GM19324 (cell line): Measurements from ENCODE around the gene VSTM2B.

Source experiments
- ATAC-seq: cut with Tn5 transposase; IDR thresholded peaks from one replicate; pipeline ENCODE4 v1.9.1; 2021; ENCODE audit warnings: mild to moderate bottlenecking, moderate library complexity; ENCODE audit not compliant: unreplicated experiment, low FRiP score

The VSTM2B gene

DNA sequence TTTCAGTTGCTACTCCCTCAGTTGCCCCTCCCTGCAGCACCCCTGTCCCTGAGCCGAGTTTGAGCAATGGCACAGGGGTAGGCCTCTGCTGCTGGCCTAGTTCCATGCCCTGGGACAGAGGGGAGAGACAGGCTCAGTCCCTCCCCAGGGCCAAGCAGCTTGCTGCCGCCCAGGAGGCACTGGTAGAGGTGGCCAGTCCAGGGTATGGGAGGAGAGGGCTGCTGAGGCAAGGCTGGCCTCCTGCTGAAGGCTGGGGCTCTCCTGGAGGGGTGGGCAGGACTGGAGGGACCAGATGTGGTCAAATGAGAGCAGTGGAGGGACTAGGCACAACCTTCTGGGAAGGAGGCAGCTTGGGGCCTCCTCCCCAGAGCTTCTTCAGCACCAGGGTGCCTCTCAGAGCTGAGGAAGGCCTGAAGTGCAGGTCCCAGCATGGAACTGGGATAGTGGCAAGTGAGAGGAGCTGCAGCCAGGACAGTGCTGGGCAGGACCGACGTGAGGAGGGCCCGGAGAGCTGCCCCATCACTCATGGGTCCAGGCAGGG, 29.8 kb upstream of the VSTM2B start:
- ATAC-seq: no peak

DNA sequence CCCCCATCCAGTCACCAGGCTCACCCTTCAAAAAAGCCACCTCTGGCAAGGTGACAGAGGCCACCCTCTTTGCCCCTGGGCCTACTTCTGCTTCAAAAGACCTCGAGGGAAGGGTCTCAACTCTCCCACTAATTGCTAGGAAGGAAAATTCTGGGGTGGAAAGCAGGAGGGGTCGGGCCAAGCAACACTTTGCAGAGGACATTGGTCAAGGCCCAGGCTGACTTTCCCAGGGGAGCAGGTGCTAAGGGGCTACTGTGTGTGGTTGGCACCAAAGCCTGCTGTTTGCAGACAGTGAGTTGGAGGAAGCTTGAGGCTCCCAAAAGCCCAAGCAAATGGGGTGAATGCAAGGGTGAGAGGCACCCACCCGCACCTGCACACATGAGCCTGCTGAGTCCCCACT, 28.6 kb upstream of the VSTM2B start:
- ATAC-seq: no peak

DNA sequence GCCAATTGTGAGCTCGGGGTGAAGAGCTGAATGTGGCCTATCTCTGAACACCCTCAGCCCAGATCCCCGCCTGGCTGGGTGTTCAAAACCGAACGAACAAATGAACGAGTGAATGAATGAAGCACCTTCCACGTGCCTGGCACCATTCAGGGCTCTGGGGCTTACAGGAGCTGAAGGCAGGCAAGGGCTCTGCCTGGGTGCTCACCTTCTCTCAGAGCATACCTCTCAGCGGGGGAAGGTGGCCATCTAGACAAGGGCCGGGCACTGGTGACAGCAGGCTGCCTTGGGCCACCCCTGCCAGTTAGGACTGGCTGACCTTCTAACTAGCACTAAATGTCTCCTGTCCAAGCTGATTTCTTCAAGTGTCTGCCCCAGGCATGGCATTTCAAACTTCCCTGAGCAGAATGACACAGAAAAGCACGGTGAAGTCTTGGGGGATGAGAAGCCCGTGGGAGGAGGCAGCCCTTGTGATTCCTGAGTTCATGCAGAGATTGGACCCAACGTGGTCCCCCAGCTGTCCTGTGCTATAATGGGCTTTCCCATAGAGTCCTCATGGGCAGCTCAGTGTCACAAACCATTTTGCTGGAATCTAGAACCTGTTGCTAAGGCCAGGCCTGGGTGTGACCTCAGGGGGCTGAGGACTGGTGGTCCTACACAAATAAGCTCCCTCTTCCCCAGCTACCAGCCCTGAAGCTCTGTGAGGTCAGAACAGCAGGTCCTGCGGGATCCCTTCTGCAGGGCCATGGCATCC, 27.9 kb upstream of the VSTM2B start:
- no peak for ATAC-seq

DNA sequence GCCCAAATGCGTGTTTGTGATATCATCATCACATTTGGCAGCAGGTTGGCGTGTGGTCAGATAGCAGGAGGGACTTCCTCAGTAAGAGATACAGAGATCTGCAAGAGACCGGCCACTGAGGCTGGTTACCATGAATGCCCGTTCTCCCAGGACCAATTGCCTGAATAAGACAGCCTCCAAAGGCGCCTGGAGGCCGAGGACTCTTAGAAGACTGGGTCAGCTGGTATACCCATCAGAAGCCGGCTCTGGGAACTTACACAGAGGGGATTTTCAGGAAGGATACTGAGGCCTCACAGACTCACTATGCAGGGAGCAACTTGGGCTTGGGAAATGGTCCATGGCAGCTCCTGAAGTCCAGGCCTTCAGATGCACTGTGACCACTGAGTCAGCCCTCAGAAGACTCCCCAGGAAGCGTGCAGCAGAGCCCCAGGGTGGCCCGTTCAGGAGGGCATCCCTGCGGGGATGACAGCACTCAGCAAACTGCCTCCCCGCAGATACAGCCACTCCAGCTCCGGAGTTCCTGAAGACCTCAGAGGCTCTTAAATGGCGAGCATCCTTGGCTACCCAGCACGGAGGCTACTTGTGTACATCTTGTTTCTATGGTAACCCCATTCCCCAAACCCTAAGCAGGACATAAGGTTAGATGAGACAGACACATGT, 26.4 kb upstream of the VSTM2B start:
- ATAC-seq: no peak

DNA sequence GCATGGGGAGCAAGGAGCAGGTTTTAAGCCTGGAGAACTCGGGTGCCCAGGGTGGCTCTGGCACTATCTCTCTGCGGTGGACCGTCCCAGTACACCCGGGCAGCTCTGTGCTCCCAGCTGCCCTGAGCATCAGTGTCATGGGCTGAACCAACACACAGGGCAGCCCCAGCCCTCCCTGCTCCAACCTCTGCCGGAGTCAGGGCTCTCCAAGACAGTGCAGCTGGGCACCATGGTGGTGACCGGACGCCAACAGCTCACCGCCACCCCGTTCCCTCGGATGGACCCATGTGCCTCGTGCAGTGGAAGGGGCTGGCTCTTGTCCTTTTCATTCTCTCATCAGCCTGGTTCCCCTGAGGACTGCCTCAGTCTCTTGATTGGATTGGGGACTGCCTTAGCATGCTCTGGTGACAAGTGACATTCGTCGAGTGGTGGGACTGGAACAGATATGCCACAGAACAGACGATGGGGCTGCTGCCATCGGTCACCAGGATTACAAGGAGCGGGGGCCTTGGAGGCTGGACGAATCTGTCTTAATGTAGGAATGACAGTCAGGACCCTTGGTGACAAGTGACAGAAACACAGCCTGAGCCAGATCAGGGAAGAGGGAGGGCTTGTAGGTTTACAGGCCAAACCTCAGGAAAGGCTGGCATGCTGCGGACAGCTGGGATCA, 25.7 kb upstream of the VSTM2B start:
- ATAC-seq: no peak

DNA sequence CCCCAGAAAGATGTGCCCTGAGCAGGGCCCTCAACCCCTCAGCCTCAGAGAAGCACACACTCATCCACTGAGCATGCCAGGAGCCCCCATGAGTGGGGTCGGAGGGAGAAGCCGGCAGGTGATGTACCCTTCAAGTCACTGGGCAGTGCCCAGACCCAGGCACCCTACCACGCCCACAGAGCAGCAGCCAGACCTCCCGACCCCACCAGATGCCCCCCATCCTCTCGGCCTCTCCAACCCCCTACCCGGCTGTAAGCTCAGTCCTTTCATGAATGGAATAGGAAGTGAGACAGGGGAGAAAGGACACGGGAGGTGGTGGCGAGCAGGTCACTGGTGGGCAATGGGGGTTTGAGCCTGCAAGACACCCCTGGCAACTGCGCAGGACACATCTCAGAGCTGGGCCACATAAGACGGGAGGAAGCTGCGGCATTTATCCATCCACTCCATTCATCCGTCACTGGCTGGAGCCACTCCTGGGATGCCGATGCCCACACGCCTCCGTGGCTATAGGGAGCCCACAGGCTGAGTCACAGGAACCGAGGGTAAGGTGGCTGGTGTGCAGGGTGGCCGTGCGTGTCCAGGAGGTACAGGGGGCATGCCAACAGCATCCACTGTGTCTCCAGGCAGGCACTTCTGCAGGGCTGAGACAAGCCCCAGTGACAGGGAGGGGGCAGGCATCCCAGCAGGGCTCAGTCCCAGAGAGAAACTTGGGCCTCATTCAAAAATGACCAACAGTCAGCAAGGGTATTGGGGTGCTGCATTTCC, 23.8 kb upstream of the VSTM2B start:
- ATAC-seq: no peak

DNA sequence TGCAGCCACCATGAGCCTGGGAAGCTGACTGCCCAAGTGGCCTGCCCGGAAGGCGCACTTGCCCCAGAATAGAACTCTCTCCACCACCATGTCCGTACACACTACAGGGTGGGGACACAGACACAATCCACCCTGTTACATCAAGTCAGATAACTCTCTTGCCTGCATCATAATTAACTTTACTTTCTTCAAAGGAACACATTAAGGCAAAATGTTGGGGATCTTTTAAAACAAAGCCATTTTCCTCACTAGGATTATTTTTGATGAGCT, 23.3 kb upstream of the VSTM2B start:
- ATAC-seq: no peak

DNA sequence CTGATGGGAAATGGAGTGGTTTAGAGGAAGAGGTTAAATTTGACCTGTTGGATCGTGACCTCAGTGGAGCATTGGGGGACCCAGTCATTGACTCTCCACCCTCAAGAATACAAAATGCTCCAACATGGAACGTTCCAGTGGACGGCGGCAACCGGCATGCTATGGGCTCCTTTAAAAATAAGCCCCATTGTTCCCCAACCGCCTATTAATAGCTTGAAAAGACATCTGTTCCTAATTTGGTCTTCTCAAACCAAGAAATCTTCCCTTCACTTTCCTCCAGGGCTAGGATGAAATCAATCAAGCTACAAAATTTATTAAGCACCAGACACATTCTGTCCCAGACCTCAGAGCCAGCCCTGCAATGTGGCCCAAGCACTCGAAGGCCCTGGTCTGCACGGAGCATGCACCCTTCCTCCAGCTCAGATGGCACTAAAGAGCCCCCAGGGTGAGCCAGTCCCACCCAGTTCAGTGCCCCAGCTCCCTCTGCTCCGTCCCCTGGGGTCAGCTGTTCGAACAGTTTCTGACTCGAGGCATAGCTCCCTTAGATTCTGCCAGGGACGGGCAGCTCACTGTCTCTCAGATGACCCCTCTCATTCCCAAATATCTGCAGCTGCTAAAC, 22.5 kb upstream of the VSTM2B start:
- ATAC-seq: no peak

DNA sequence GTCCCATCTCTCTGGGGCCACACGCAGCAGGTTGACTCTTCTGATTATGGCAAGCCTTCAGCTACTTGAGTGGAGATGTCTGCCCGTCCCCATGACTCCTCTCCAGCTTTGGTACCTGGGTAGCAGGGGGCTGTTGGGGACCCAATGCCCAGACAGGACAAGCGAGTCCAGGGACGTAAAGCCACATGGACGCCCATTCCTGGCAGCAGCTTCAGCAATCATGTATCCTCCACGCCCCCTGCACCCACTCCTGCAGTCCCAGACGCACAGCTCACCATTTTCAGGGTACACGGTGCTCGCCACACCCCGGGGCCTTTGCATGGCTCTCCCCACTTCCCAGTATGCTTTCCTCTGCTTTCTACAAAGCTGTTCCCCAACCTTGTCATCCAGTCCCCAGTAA, 22.0 kb upstream of the VSTM2B start:
- no peak for ATAC-seq

DNA sequence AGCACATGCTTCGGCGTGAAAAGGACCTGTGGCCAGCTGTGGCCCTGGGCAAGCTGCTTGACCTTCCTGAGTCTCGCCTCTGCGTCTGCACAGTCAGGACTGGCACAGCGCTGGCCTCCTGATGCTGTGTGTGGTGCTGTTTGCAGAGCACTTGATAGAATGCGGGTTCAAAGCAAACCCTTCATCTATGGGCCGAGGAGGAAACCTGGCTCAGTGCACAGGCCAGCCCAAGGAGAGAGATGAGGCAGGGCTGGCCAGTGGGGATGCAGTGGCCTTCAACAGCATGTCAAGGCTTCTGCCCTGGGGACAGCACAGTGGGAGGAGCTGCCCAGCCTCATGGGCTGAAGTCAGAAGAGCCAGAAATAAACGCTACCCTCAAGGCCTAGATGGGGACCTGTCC, 21.3 kb upstream of the VSTM2B start:
- no peak for ATAC-seq

DNA sequence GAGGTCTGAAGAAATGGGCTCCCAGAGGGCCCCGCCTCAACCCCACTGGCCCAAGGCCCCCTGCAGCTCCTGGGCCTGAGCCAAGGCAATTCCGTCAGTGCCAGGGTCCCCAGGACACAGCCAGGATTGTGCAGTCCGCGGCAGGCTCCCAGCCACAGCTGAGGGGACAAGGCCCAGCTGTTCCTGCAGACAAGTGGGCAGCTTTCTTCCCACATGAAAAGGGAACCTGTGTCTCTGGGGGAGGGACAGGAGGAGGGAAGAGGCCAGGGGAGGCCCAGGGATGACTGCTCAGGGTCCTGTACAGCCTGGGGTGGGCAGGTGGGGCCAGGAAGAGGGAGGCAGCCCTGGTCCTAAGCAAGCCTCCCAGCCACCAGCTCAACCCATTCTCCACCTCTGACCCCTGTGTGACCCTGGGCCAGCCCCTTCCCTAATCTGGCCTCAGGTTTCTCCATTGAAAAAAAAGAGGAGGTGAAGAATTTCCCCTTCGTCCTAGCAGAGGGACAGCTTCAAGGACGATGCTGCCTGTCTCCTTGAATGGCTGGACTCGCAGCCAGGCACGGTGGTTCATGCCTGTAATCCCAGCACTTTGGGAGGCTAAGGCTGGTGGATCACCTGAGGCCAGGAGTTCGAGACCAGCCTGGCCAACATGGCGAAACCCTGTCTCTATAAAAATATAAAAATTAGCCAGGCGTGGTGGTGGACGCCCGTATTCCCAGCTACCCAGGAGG, 20.5 kb upstream of the VSTM2B start:
- ATAC-seq: no peak

DNA sequence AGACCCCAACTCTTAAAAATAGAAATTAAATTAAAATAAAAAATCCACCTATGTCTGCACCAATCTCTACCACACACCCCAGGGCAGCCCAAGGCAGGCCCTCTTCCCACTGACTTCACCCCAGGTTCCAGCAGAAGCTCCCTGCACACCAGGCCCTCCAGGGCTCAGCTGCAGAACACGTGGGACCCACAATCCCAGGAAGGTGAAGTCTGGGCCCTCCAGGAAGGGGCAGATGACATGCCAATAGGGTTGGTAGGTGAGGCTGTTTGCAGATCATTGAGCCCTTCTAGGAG, 19.2 kb upstream of the VSTM2B start:
- ATAC-seq: no peak

DNA sequence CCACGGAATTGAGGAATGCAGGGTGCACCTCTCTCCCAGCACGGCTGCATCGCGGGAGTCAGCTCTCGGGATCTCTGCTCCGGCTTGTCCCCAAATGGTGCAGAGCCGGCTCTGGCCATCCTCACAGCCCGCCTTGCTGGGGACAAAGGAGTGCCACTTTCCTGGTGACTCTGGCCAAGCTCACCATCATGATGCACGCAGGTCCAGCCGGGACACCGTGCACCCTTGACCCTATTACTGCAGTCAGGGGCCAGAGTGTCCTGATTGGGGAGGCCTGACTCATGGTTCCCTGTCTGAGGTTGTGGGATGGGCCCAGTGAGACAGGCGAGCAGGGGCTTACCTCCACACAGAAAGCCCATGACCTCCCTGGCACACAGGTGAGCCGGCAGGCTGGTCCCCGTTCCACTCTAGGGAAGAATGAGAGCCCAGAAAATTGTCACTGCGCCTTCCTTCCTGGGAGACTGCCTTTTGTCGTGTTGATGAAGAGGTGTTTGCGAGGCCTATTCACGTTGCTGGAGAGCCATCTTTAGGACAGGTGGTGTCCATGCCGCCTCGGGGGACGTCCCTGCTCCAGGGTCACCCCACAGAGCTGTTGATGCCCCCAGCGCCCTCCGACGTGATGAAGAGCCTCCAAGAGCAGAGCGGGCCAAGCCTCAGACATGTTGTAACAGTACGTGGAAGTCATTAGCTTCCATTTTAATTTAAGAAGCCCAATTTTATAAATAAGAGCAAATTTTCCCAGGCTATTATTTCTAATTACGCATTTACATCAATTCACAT, 18.5 kb upstream of the VSTM2B start:
- no peak for ATAC-seq

DNA sequence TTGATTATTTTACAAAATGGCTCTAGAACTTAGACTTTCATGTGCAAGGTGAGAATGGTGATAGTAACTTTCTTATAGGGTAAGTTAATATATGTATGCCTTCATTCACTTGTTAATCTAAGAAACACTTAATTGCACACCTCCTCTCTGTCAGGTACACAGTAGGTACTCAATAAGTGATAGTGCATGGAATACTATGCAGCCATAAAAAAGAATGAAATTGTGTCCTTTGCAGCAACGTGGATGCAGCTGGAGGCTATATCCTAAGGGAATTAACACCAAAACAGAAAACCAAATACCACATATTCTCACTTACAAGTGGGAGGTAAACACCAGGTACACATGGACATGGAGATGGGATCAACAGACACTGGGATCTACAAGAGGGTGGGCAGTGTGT, 17.6 kb upstream of the VSTM2B start:
- no peak for ATAC-seq

DNA sequence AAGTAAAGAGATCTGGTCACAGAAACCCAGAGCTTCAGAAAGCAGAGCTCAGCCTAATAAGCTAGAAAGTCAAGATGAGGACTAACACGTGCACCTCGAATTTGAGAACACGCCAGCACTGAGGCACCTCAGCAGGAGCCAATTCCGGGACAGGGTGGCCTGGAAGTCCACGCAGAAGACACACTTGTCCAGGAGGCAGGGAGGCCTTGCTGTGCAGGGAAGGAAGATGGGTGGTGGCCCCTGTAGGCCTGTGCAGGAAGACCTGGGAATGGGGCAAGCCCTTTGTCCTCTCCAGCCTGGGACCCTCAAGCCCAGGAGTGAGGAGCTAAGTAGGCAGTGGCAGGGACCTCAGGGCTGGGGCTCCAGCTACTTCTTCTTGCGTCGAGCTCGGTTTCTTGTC, 16.3 kb upstream of the VSTM2B start:
- no peak for ATAC-seq

DNA sequence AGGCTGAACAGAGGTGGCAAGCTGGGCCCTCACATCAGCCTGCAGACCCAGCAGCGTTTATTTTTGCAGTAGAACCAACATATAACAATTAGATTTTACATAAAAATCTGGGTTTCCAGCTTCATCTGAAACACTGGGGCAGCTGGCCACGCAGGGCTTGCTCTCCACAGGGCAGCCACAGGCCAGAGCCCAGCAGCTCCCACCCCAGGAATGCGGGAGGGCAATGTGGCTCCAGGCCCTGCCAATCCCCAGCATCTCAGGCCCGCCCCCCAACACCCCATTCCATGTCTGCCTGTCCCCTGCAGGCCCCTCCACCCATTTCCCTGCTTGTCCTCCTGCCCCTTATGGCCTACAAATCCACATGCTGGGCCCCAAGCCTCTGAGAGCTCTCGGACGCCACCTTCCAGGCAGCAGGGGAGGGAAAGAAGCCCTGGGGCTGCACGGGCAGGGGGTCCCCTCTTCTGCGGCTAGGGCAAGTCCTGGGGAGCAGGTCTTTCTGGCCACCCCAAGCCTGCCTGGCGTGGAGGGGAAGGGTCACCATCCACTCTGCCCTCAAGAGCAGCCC, 15.0 kb upstream of the VSTM2B start:
- ATAC-seq: no peak

DNA sequence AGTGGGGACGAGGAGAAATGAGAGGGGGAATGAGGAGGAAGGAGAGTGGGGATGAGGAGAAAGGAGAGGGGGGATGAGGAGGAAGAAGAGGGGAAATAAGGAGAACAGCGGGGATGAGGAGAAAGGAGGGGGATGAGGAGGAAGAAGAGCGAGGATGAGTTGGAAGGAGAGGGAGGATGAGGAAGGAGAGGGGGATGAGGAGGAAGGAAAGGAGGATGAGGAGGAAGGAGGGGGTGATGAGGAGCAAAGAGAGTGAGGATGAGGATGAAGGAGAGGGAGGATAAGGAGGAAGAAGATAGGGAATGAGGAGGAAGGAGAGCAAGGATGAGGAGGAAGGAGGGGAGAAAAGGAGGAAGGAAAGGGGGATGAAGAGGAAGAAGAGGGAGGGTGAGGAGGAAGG, 14.0 kb upstream of the VSTM2B start:
- ATAC-seq: no peak

DNA sequence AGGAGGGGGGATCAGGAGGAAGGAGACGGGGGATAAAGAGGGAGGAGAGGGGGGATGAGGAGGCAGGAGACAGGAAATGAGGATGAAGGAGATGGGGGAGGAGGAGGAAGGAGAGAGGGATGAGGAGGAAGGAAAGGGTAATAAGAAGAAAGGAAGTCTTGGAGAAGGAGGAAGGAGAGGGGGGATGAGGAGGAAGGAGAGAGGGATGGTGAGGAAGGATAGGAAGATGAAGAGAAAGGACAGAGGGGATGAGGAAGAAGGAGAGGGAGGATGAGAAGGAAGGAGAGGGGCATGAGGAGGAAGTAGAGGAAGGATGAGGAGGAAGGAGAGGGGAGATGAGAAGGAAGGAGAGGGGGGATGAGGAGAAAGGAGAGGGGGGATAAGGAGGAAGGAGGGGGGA, 13.0 kb upstream of the VSTM2B start:
- ATAC-seq: no peak

DNA sequence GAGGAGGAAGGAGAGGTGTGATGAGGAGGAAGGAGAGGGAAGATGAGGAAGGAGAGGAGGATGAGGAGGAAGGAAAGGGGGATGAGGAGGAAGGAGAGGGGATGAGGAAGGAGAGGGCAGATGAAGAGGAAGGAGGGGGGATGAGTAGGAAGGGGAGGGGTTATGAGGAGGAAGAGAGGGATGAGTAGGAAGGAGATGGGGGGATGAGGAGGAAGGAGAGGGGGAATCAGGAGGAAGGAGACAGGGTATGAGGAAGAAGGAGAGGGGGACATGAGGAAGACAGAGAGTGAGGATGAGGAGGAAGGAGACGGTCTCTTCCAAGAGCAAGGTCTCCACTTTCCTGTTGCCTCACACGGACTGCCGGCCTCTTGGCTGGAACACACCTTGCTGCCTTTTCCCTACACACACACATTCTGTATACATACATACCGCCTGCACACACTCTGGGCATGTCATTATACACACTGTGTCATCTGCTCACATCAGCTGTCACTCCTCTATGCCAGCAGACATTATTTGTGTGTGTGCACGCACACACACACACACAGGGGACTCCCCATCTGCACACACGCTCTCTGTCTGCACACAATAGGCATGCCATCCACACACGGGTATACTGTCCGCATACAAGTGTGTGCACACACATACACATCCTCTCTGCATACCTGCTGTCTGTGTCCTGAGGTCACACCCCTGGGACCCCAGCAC, 11.1 kb upstream of the VSTM2B start:
- no peak for ATAC-seq
